Glutamatergic neuron (in vitro differentiated cells): ENCODE measurements around the gene BCL2. TPM values are rescaled to one million over a fixed set of nuclear protein-coding genes. Genes with fewer than 3 reads are reported as not detected.
"Not testable (repeated sequence)": the region's sequence is repeated elsewhere in the genome, so short reads cannot be mapped to it uniquely, and the experiment has no call there.

Source experiments
- DNase-seq: peaks from one replicate; pipeline ENCODE4 v3.0.0; 2022
- H3K27ac Mint-ChIP-seq: one replicate; pipeline ENCODE4 v1.8.0; 2020; ENCODE audit warnings: mild to moderate bottlenecking, mixed read lengths, inconsistent platforms; ENCODE audit not compliant: unreplicated experiment
- H3K27me3 Mint-ChIP-seq: one replicate; pipeline ENCODE4 v1.8.0; 2020; ENCODE audit warnings: mild to moderate bottlenecking, moderate library complexity, mixed read lengths, inconsistent platforms; ENCODE audit not compliant: unreplicated experiment
- H3K36me3 Mint-ChIP-seq: one replicate; pipeline ENCODE4 v1.8.0; 2020; ENCODE audit warnings: mild to moderate bottlenecking, mixed read lengths, inconsistent platforms; ENCODE audit not compliant: unreplicated experiment
- H3K4me1 Mint-ChIP-seq: one replicate; pipeline ENCODE4 v1.8.0; 2020; ENCODE audit warnings: mild to moderate bottlenecking, low read depth, mixed read lengths, inconsistent platforms; ENCODE audit not compliant: unreplicated experiment
- H3K4me3 Mint-ChIP-seq: one replicate; pipeline ENCODE4 v1.8.0; 2020; ENCODE audit warnings: mild to moderate bottlenecking, mixed read lengths, inconsistent platforms; ENCODE audit not compliant: unreplicated experiment
- H3K9me3 Mint-ChIP-seq: one replicate; pipeline ENCODE4 v1.8.0; 2020; ENCODE audit warnings: mild to moderate bottlenecking, moderate library complexity, mixed read lengths, inconsistent platforms; ENCODE audit not compliant: unreplicated experiment
- total RNA-seq: library from RNA; stranded (reverse); fragmentation: NEBNext Ultra II Directional; extraction: Animal tissue kit (Norgen Biotek cat#: 25700); gene quantifications from one replicate; pipeline ENCODE4 v1.2.1, GENCODE V29; 2021; ENCODE audit not compliant: unreplicated experiment
- TF ChIP-seq, protein P1 (sequence below): fragments of 200-600 bp; sonication (generic); IDR thresholded peaks from one replicate; pipeline ENCODE4 v1.5.0; 2021; ENCODE audit not compliant: partially characterized antibody, unreplicated experiment

Gene BCL2
- total RNA-seq, 1 donor from 2014 or later = 6.8 TPM

DNA sequence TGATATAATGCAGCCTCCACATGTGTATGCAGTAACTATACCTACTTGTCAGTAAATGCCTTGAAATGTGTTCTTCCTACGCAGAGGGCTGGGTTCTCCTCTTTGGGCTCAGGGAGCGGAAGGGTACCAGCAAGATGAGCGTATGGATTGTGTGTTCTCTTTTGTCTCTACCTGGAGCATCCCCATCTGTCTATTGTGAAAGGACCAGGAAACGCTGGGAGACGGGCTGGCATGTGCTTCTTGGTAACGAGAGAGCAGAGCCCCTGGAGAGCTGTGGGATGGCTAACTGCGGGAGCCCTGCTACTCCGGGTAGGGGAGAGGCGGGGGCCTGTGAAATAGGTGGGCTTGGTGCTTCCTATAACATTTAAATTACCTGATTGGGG lies 80.9 kb downstream of the BCL2 start:
- peak overlapping the region; percentile 50 for H3K27ac Mint-ChIP-seq
- TF ChIP-seq, protein P1, sequence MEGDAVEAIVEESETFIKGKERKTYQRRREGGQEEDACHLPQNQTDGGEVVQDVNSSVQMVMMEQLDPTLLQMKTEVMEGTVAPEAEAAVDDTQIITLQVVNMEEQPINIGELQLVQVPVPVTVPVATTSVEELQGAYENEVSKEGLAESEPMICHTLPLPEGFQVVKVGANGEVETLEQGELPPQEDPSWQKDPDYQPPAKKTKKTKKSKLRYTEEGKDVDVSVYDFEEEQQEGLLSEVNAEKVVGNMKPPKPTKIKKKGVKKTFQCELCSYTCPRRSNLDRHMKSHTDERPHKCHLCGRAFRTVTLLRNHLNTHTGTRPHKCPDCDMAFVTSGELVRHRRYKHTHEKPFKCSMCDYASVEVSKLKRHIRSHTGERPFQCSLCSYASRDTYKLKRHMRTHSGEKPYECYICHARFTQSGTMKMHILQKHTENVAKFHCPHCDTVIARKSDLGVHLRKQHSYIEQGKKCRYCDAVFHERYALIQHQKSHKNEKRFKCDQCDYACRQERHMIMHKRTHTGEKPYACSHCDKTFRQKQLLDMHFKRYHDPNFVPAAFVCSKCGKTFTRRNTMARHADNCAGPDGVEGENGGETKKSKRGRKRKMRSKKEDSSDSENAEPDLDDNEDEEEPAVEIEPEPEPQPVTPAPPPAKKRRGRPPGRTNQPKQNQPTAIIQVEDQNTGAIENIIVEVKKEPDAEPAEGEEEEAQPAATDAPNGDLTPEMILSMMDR = no peak
- H3K36me3 Mint-ChIP-seq = no peaks in the 10 kb centered on the region
- no peaks in the 10 kb centered on the region for H3K27me3 Mint-ChIP-seq
- H3K9me3 Mint-ChIP-seq = peaks cover 1% of the 10 kb centered on the region
- DNase-seq = peak; percentile 20
- peaks cover 11% of the 10 kb centered on the region for H3K4me1 Mint-ChIP-seq
- no peak overlapping the region for H3K4me3 Mint-ChIP-seq

GRCh38 chr18:63237881-63238692 lies 81.5 kb downstream of the BCL2 start:
- H3K4me1 Mint-ChIP-seq = peaks cover 11% of the 10 kb centered on the region
- no peaks in the 10 kb centered on the region for H3K27me3 Mint-ChIP-seq
- no peak for DNase-seq
- H3K36me3 Mint-ChIP-seq = no peaks in the 10 kb centered on the region
- no peak overlapping the region for H3K4me3 Mint-ChIP-seq
- H3K27ac Mint-ChIP-seq = peak overlapping the region; percentile 50
- H3K9me3 Mint-ChIP-seq = peaks cover 1% of the 10 kb centered on the region
- TF ChIP-seq, protein P1 = no peak

DNA sequence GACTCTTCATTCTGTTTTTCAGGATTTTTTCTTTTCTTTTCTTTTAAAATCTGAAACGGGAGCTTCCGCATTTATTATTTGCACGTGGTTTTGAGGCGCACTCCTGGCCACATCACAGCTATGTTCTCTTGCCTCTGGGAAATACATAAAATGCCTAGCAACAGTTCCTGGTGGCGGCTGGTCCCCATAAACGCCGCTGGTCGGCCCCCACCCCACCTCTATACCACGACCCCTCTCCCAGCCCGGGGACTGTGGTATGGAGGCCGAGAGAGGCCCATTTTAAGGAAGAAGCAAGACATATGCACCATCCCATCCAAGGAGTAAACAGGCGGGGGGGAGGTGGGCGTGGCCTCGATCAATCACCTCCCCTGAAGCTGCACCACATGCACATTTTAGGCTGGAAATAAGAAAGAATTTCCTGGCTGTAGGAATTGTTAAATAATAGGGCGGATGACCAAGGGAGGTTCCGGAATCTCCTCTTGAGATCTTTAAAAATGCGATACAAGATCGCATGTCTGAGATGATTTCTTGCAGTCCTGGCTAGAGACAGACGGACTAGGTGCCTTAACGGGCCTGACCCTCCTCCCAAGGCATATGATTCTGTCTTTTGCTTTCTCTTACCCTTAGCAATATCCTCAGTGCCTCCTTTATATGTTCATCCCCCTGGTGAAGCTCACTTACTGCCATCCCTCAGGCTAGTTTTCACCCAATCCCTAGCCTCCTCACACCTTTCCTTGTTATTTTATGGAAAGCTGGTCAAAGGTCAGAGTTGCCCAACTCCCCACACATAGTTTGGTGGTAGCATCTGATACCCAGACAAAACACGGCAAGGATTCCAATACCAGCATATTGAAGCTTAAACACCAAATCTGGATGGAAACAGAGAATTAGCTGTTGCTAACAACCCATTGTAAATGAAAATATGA lies 82.4 kb downstream of the BCL2 start:
- H3K36me3 Mint-ChIP-seq = no peaks in the 10 kb centered on the region
- peaks cover 1% of the 10 kb centered on the region for H3K9me3 Mint-ChIP-seq
- TF ChIP-seq, protein P1 = no peak
- H3K4me3 Mint-ChIP-seq = no peak overlapping the region
- peaks cover 11% of the 10 kb centered on the region for H3K4me1 Mint-ChIP-seq
- DNase-seq = no peak
- H3K27ac Mint-ChIP-seq = no peak overlapping the region
- no peaks in the 10 kb centered on the region for H3K27me3 Mint-ChIP-seq

GRCh38 chr18:63236406-63236805 lies 83.2 kb downstream of the BCL2 start:
- H3K9me3 Mint-ChIP-seq = peaks cover 1% of the 10 kb centered on the region
- no peak overlapping the region for H3K4me3 Mint-ChIP-seq
- H3K27me3 Mint-ChIP-seq = no peaks in the 10 kb centered on the region
- peaks cover 11% of the 10 kb centered on the region for H3K4me1 Mint-ChIP-seq
- no peak for DNase-seq
- TF ChIP-seq, protein P1 = no peak
- H3K27ac Mint-ChIP-seq = no peak overlapping the region
- no peaks in the 10 kb centered on the region for H3K36me3 Mint-ChIP-seq

GRCh38 chr18:63235920-63236319 lies 83.6 kb downstream of the BCL2 start:
- not testable (repeated sequence) for H3K4me3 Mint-ChIP-seq, H3K27me3 Mint-ChIP-seq, H3K27ac Mint-ChIP-seq, H3K36me3 Mint-ChIP-seq, DNase-seq, H3K9me3 Mint-ChIP-seq
- peaks cover 11% of the 10 kb centered on the region for H3K4me1 Mint-ChIP-seq
